ENCODE data around the gene ASF1A. TPM values are rescaled to one million over a fixed set of nuclear protein-coding genes. Genes with fewer than 3 reads are reported as not detected.
"Not testable (repeated sequence)": the region's sequence is repeated elsewhere in the genome, so short reads cannot be mapped to it uniquely, and the experiment has no call there.

The ASF1A gene
- polyA plus RNA-seq, 1 experiment, result 12.4 TPM

- ChIA-PET CTCF (interaction anchor here (0.6 kb wide), 1 partner anchor 38 kb away, joined by 3 read pairs; no protein-coding TSS in a partner anchor), POLR2A (no interaction called here)
- H3K36me3 ChIP-seq (ENCODE audit: control insufficient read depth, insufficient read depth, low read length), result no peaks in the 10 kb centered on the region; the same call in 1 of the 2 replicates
- H3K4me3 ChIP-seq (ENCODE audit: low read depth, low read length), result no peak overlapping the region
- no peak for DNase-seq (ENCODE audit: low read depth)
- no peak for TF ChIP-seq CTCF (IDR thresholded peaks at IDR 0.05; ENCODE audit: insufficient read depth, low read depth, low read length)
- H3K27me3 ChIP-seq (ENCODE audit: control insufficient read depth, insufficient read depth, low read length), result no peaks in the 10 kb centered on the region
Measured at GRCh38 chr6:118867181-118867580, 26.8 kb upstream of the ASF1A start.

- CTCF ChIA-PET; H3K36me3 ChIP-seq (ENCODE audit: control insufficient read depth, insufficient read depth, low read length); POLR2A ChIA-PET; DNase-seq (ENCODE audit: low read depth); H3K4me3 ChIP-seq (ENCODE audit: low read depth, low read length); H3K27me3 ChIP-seq (ENCODE audit: control insufficient read depth, insufficient read depth, low read length): not testable (repeated sequence)
Measured at GRCh38 chr6:118868901-118869300, 25.1 kb upstream of the ASF1A start.

GRCh38 chr6:118869350-118869749 is 24.6 kb upstream of the ASF1A start:
- DNase-seq (ENCODE audit: low read depth), result no peak
- H3K36me3 ChIP-seq (ENCODE audit: control insufficient read depth, insufficient read depth, low read length), result no peaks in the 10 kb centered on the region; the same call in 1 of the 2 replicates
- ChIA-PET CTCF (no interaction called here), POLR2A (no interaction called here)
- H3K27me3 ChIP-seq (ENCODE audit: control insufficient read depth, insufficient read depth, low read length), result no peaks in the 10 kb centered on the region
- no peak for TF ChIP-seq CTCF (IDR thresholded peaks at IDR 0.05; ENCODE audit: insufficient read depth, low read depth, low read length)
- H3K4me3 ChIP-seq (ENCODE audit: low read depth, low read length), result no peak overlapping the region

- Histone ChIP-seq H3K4me3 (ENCODE audit: low read depth, low read length) (no peak overlapping the region), H3K36me3 (ENCODE audit: control insufficient read depth, insufficient read depth, low read length) (no peaks in the 10 kb centered on the region; the same call in 1 of the 2 replicates), H3K27me3 (ENCODE audit: control insufficient read depth, insufficient read depth, low read length) (no peaks in the 10 kb centered on the region)
- no peak for TF ChIP-seq CTCF (IDR thresholded peaks at IDR 0.05; ENCODE audit: insufficient read depth, low read depth, low read length)
- no peak for DNase-seq (ENCODE audit: low read depth)
- POLR2A ChIA-PET, result no interaction called here
- CTCF ChIA-PET, result no interaction called here
Measured at GRCh38 chr6:118869894-118870589, 23.9 kb upstream of the ASF1A start.

GRCh38 chr6:118871331-118871730 is 22.6 kb upstream of the ASF1A start:
- ChIA-PET CTCF (no interaction called here), POLR2A (no interaction called here)
- H3K27me3 ChIP-seq (ENCODE audit: control insufficient read depth, insufficient read depth, low read length), result no peaks in the 10 kb centered on the region
- H3K4me3 ChIP-seq (ENCODE audit: low read depth, low read length), result no peak overlapping the region
- H3K36me3 ChIP-seq (ENCODE audit: control insufficient read depth, insufficient read depth, low read length), result no peaks in the 10 kb centered on the region; the same call in 1 of the 2 replicates
- DNase-seq (ENCODE audit: low read depth), result no peak
- no peak for TF ChIP-seq CTCF (IDR thresholded peaks at IDR 0.05; ENCODE audit: insufficient read depth, low read depth, low read length)

GRCh38 chr6:118872318-118872717 is 21.6 kb upstream of the ASF1A start:
- Histone ChIP-seq H3K4me3 (ENCODE audit: low read depth, low read length) (no peak overlapping the region), H3K36me3 (ENCODE audit: control insufficient read depth, insufficient read depth, low read length) (no peaks in the 10 kb centered on the region; the same call in 1 of the 2 replicates), H3K27me3 (ENCODE audit: control insufficient read depth, insufficient read depth, low read length) (no peaks in the 10 kb centered on the region)
- ChIA-PET CTCF (interaction anchor here (0.6 to 0.7 kb wide), 3 partner anchors 11 to 88 kb away, joined by 3 to 5 read pairs (median 3); no protein-coding TSS in a partner anchor), POLR2A (no interaction called here)
- no peak for DNase-seq (ENCODE audit: low read depth)
- TF ChIP-seq CTCF (IDR thresholded peaks at IDR 0.05; ENCODE audit: insufficient read depth, low read depth, low read length), result no peak
